ENCODE measurements around the gene ZDHHC24. TPM values are rescaled to one million over a fixed set of nuclear protein-coding genes. Genes with fewer than 3 reads are reported as not detected.
A peak's percentile ranks its signal among the peaks of the same experiment; 100 is the strongest.

The ZDHHC24 gene
- 10 to 100 TPM; 24.9 to 37.8 TPM for total RNA-seq

- Histone ChIP-seq H3K27ac (peak within 1 kb of the TSS in 1 of 2 donors; percentile 55), H3K9me3 (no peaks in the 10 kb centered on the region), H3K27me3 (replicated peaks; ENCODE audit: insufficient read depth) (no peaks in the 10 kb centered on the region), H3K4me1 (replicated peaks) (peaks cover 4% of the 10 kb centered on the region), H3K4me3 (peak within 1 kb of the TSS; percentile 71 to 81), H3K36me3 (no peaks in the 10 kb centered on the region)
- DNase-seq (ENCODE audit: low spot score) = peak; percentile 95
- under 1% methylated on average over 59 of the region's 71 CpGs for WGBS
- peak; percentile 25 for TF ChIP-seq POLR2A (IDR thresholded peaks at IDR 0.05)
- TF ChIP-seq POLR2AphosphoS5 (IDR thresholded peaks at IDR 0.05) = peak; percentile 91
- TF ChIP-seq CTCF (IDR thresholded peaks at IDR 0.05) = no peak
- intact Hi-C loops (cut with DNase I) = no loop called here
These were observed at the start of gene ZDHHC24 for GRCh38 chr11:66545701-66546367. ZDHHC24 (minus strand) TSS chr11:66546048; CDS start chr11:66546003, 45 bp downstream.

GRCh38 chr11:66595245-66595904, 49.5 kb upstream of the ZDHHC24 start:
- Histone ChIP-seq H3K27ac (no peak overlapping the region), H3K36me3 (peaks cover 0 to 4% of the 10 kb centered on the region in 2 donors), H3K9me3 (no peaks in the 10 kb centered on the region), H3K4me1 (replicated peaks) (peaks cover 8% of the 10 kb centered on the region), H3K4me3 (no peak overlapping the region), H3K27me3 (replicated peaks; ENCODE audit: insufficient read depth) (no peaks in the 10 kb centered on the region)
- no peak for TF ChIP-seq POLR2AphosphoS5 (IDR thresholded peaks at IDR 0.05)
- no peak for TF ChIP-seq CTCF (IDR thresholded peaks at IDR 0.05)
- TF ChIP-seq POLR2A (IDR thresholded peaks at IDR 0.05) = no peak
- DNase-seq (ENCODE audit: low spot score) = no peak
- 54% methylated on average over 5 of the region's 5 CpGs for WGBS
- intact Hi-C loops (cut with DNase I) = no loop called here

- TF ChIP-seq POLR2A (IDR thresholded peaks at IDR 0.05) = no peak
- no peak for TF ChIP-seq POLR2AphosphoS5 (IDR thresholded peaks at IDR 0.05)
- TF ChIP-seq CTCF (IDR thresholded peaks at IDR 0.05) = no peak
- intact Hi-C loops (cut with DNase I) = loop anchor here (5.0 kb wide), 1 partner anchor 84 kb away; the partner anchor contains the start of gene RBM4B
- Histone ChIP-seq H3K4me1 (replicated peaks) (peaks cover 8% of the 10 kb centered on the region), H3K9me3 (no peaks in the 10 kb centered on the region), H3K36me3 (no peaks in the 10 kb centered on the region), H3K27me3 (replicated peaks; ENCODE audit: insufficient read depth) (no peaks in the 10 kb centered on the region), H3K27ac (peak overlapping the region in 1 of 2 donors; percentile 80), H3K4me3 (peak overlapping the region; percentile 60 to 66)
- 66% methylated on average over 7 of the region's 7 CpGs for WGBS
- no peak for DNase-seq (ENCODE audit: low spot score)
These were observed 47.8 kb upstream of the ZDHHC24 start for GRCh38 chr11:66593650-66594049.

GRCh38 chr11:66593303-66593635, 47.4 kb upstream of the ZDHHC24 start:
- H3K36me3 ChIP-seq = no peaks in the 10 kb centered on the region
- no peak for TF ChIP-seq POLR2A (IDR thresholded peaks at IDR 0.05)
- no peak for TF ChIP-seq POLR2AphosphoS5 (IDR thresholded peaks at IDR 0.05)
- TF ChIP-seq CTCF (IDR thresholded peaks at IDR 0.05) = no peak
- H3K4me1 ChIP-seq (replicated peaks) = peaks cover 8% of the 10 kb centered on the region
- intact Hi-C loops (cut with DNase I) = loop anchor here (5.0 kb wide), 1 partner anchor 84 kb away; the partner anchor contains the start of gene RBM4B
- H3K27ac ChIP-seq = peak overlapping the region; percentile 80 to 83
- no peaks in the 10 kb centered on the region for H3K27me3 ChIP-seq (replicated peaks; ENCODE audit: insufficient read depth)
- 10% methylated on average over 12 of the region's 12 CpGs for WGBS
- H3K9me3 ChIP-seq = no peaks in the 10 kb centered on the region
- DNase-seq (ENCODE audit: low spot score) = no peak
- H3K4me3 ChIP-seq = peak overlapping the region; percentile 60 to 66

Measured in prostate gland (tissue), 2 donors.